NOMO-1 treated with DMSO at 0.1 percent for 48 hours (cell line): ENCODE data around the gene RNF123.

Experiments
- DNase-seq: peaks from one replicate; lab custom pipeline; 2025; ENCODE audit not compliant: unreplicated experiment; lab: John Stamatoyannopoulos, UW

The RNF123 gene

GRCh38 chr3:49717211-49717958, 28.0 kb downstream of the RNF123 start:
- no peak for DNase-seq

- DNase-seq, result no peak
Measured at GRCh38 chr3:49717959-49718857, 28.9 kb downstream of the RNF123 start.

GRCh38 chr3:49718858-49719213, 29.5 kb downstream of the RNF123 start:
- no peak for DNase-seq

GRCh38 chr3:49719214-49719884, 30.0 kb downstream of the RNF123 start, which contains the start of gene AMIGO3:
AMIGO3 (minus strand) TSS chr3:49719684; CDS start chr3:49719465, 219 bp downstream.
- DNase-seq, result peak; percentile 81

- no peak for DNase-seq
Measured at GRCh38 chr3:49720855-49721595, 31.7 kb downstream of the RNF123 start.

- no peak for DNase-seq
Measured at GRCh38 chr3:49721596-49721895, 32.2 kb downstream of the RNF123 start.

- no peak for DNase-seq
Measured at GRCh38 chr3:49721896-49722781, 32.8 kb downstream of the RNF123 start.

- DNase-seq, result no peak
Measured at GRCh38 chr3:49722896-49723295, 33.5 kb downstream of the RNF123 start.

GRCh38 chr3:49723296-49723627, 33.9 kb downstream of the RNF123 start:
- peak; percentile 40 for DNase-seq

GRCh38 chr3:49723628-49724551, 34.5 kb downstream of the RNF123 start, which contains the start of gene GMPPB:
GMPPB (minus strand) TSS chr3:49723951; CDS start chr3:49723726, 225 bp downstream.
- peak; percentile 98 for DNase-seq

GRCh38 chr3:49724586-49724985, 35.2 kb downstream of the RNF123 start:
- DNase-seq, result no peak

GRCh38 chr3:49725906-49726681, 36.7 kb downstream of the RNF123 start:
- no peak for DNase-seq

- DNase-seq, result no peak
Measured at GRCh38 chr3:49727154-49727923, 38.0 kb downstream of the RNF123 start.

- DNase-seq, result no peak
Measured at GRCh38 chr3:49727924-49728361, 38.6 kb downstream of the RNF123 start.

GRCh38 chr3:49729966-49730609, 40.7 kb downstream of the RNF123 start:
- no peak for DNase-seq

GRCh38 chr3:49732597-49732996, 43.2 kb downstream of the RNF123 start:
- DNase-seq, result no peak

GRCh38 chr3:49733551-49733950, 44.2 kb downstream of the RNF123 start:
- no peak for DNase-seq
